ENCODE measurements around the gene LRRC4C. TPM values are rescaled to one million over a fixed set of nuclear protein-coding genes. Genes with fewer than 3 reads are reported as not detected.

The LRRC4C gene
- total RNA-seq, 1 donor from 2014 or later, result 0.64 TPM

DNA sequence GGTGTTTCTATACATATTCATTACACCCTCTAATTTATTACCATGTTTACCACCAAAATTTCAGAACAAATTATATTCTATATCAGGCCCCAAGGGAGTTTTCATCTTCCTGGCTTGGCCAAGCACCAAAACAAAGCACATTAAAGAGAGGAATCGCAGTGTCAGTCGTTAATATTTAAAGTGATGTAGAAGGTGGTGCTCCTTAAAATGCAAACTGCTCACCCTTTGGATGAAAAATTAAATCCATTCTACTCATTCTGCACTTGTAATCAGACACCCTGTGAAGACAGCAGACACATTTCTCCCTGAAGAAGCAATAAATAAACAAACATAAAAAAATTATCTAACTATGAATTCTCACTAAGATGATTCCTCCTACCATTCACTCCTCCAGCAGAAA, 113.4 kb downstream of the LRRC4C start:
- Mint-ChIP-seq H3K4me3 (ENCODE audit: unreplicated experiment) (no peak overlapping the region), H3K27ac (ENCODE audit: unreplicated experiment) (no peak overlapping the region), H3K36me3 (ENCODE audit: unreplicated experiment) (no peaks in the 10 kb centered on the region), H3K4me1 (ENCODE audit: low read depth, unreplicated experiment) (no peaks in the 10 kb centered on the region), H3K27me3 (ENCODE audit: unreplicated experiment) (no peaks in the 10 kb centered on the region), H3K9me3 (ENCODE audit: unreplicated experiment) (no peaks in the 10 kb centered on the region)
- TF ChIP-seq, protein P1, sequence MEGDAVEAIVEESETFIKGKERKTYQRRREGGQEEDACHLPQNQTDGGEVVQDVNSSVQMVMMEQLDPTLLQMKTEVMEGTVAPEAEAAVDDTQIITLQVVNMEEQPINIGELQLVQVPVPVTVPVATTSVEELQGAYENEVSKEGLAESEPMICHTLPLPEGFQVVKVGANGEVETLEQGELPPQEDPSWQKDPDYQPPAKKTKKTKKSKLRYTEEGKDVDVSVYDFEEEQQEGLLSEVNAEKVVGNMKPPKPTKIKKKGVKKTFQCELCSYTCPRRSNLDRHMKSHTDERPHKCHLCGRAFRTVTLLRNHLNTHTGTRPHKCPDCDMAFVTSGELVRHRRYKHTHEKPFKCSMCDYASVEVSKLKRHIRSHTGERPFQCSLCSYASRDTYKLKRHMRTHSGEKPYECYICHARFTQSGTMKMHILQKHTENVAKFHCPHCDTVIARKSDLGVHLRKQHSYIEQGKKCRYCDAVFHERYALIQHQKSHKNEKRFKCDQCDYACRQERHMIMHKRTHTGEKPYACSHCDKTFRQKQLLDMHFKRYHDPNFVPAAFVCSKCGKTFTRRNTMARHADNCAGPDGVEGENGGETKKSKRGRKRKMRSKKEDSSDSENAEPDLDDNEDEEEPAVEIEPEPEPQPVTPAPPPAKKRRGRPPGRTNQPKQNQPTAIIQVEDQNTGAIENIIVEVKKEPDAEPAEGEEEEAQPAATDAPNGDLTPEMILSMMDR (IDR thresholded peaks at IDR 0.05; ENCODE audit: partially characterized antibody, unreplicated experiment), result no peak
- no peak for DNase-seq

DNA sequence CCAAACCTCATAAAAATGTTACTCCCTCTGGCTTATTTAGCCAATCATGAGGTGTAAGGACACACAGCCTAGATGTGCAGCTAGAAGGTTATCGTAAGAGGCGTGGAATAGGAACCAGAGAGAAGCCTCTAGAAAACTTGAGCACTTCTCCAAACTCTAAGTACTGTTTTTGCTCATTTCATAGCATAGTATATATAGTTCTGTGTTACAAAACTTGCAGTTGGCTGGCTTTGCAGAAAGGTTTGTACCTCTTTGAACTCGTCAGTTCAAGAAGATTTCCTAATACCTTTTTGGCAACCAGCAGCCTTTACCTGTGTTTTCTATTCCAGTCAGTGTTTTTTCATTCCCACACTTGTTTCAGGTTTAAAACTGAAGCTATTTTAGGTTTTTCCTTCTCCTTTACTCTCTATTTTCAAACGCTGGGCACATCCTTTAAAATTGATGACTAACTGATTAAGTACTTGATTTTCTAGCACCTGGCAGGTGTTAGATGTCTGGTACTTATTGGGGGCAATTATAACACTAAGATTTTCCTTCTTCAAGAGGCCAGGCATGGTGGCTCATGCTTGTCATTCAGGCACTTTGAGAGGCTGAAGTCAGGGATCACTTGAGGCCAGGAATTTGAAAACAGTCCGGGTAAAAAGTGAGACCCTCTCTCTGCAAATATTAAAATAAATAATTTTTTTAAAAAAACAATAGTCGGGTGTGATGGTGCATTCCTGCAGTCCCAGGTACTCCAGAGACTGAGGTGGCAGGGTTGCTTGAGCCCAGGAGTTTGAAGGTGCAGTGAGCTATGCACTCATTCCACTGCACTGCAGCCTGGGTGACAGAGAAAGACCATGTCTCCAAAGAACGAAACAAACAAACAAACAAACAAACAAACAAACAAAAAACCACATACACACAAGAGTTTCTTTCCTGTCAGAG, 125.2 kb downstream of the LRRC4C start:
- no peak for DNase-seq
- TF ChIP-seq, protein P1 (IDR thresholded peaks at IDR 0.05; ENCODE audit: partially characterized antibody, unreplicated experiment), result no peak
- Mint-ChIP-seq H3K27ac (ENCODE audit: unreplicated experiment) (no peak overlapping the region), H3K4me3 (ENCODE audit: unreplicated experiment) (no peak overlapping the region), H3K27me3 (ENCODE audit: unreplicated experiment) (peaks cover 3% of the 10 kb centered on the region), H3K9me3 (ENCODE audit: unreplicated experiment) (peaks cover 1% of the 10 kb centered on the region), H3K36me3 (ENCODE audit: unreplicated experiment) (no peaks in the 10 kb centered on the region), H3K4me1 (ENCODE audit: low read depth, unreplicated experiment) (no peaks in the 10 kb centered on the region)

DNA sequence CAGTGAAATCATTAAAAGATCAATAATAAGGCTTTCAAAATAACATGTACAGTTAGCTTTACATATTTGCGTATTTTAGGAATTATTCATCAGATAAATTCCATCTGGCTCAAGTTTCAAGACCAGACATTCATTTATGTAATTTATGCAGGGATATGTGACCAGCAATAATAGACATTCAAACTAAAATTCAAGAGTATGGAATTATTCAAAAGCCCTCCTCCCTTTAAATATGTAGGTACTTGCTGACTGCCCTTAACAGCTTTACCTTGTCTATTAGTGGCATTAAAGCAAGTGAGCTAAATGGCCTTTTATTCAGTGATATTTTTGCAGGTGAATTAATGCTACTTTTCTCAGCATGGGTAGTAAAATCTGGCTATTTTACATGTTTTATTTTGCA, 126.1 kb downstream of the LRRC4C start:
- H3K9me3 Mint-ChIP-seq (ENCODE audit: unreplicated experiment), result peaks cover 1% of the 10 kb centered on the region
- H3K27ac Mint-ChIP-seq (ENCODE audit: unreplicated experiment), result no peak overlapping the region
- H3K4me3 Mint-ChIP-seq (ENCODE audit: unreplicated experiment), result no peak overlapping the region
- H3K27me3 Mint-ChIP-seq (ENCODE audit: unreplicated experiment), result peaks cover 2% of the 10 kb centered on the region
- no peaks in the 10 kb centered on the region for H3K36me3 Mint-ChIP-seq (ENCODE audit: unreplicated experiment)
- no peak for DNase-seq
- H3K4me1 Mint-ChIP-seq (ENCODE audit: low read depth, unreplicated experiment), result no peaks in the 10 kb centered on the region
- TF ChIP-seq, protein P1 (IDR thresholded peaks at IDR 0.05; ENCODE audit: partially characterized antibody, unreplicated experiment), result no peak

DNA sequence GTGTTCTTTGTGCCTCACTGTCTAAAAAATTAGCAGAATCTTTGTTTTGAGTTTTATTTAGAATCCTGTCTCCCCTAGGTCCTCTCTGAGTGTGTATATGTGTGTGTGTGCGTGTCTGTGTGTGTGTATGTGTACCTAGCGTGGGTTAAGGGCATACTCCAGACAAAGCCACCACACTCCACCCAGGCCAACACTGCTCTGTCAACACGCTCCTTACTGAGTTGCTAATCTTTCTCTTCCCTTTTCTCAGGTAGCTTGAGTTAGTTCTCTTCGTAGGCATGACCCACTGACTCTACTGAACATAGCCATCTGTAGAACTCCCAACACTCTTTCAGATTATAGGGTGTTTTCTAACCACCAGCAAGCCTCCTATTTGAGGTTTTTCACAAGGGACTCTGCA, 131.1 kb downstream of the LRRC4C start:
- no peaks in the 10 kb centered on the region for H3K4me1 Mint-ChIP-seq (ENCODE audit: low read depth, unreplicated experiment)

More for the DNA sequence above, 131.1 kb downstream of the LRRC4C start:
- TF ChIP-seq, protein P1 (IDR thresholded peaks at IDR 0.05; ENCODE audit: partially characterized antibody, unreplicated experiment), result no peak
- no peaks in the 10 kb centered on the region for H3K36me3 Mint-ChIP-seq (ENCODE audit: unreplicated experiment)
- no peak overlapping the region for H3K27ac Mint-ChIP-seq (ENCODE audit: unreplicated experiment)
- H3K9me3 Mint-ChIP-seq (ENCODE audit: unreplicated experiment), result no peaks in the 10 kb centered on the region
- no peak overlapping the region for H3K4me3 Mint-ChIP-seq (ENCODE audit: unreplicated experiment)
- H3K27me3 Mint-ChIP-seq (ENCODE audit: unreplicated experiment), result no peaks in the 10 kb centered on the region
- DNase-seq, result no peak
